Measurements from ENCODE around the gene TRAK1.

TRAK1 gene

GRCh38 chr3:42177801-42178150, 86.6 kb downstream of the TRAK1 start:
- TF ChIP-seq CTCF (conservative IDR thresholded peaks at IDR 0.05) = no peak
- H3K27ac ChIP-seq = no peak overlapping the region

- H3K27ac ChIP-seq = no peak overlapping the region
- no peak for TF ChIP-seq CTCF (conservative IDR thresholded peaks at IDR 0.05)
Measured at GRCh38 chr3:42179110-42179725, 88.1 kb downstream of the TRAK1 start.

GRCh38 chr3:42180901-42181300, 89.7 kb downstream of the TRAK1 start:
- H3K27ac ChIP-seq = no peak overlapping the region
- no peak for TF ChIP-seq CTCF (conservative IDR thresholded peaks at IDR 0.05)

GRCh38 chr3:42182555-42182954, 91.4 kb downstream of the TRAK1 start:
- TF ChIP-seq CTCF (conservative IDR thresholded peaks at IDR 0.05) = no peak

GRCh38 chr3:42183991-42184632, 93.0 kb downstream of the TRAK1 start:
- TF ChIP-seq CTCF (conservative IDR thresholded peaks at IDR 0.05) = no peak
- H3K27ac ChIP-seq = no peak overlapping the region

More at GRCh38 chr3:42182555-42182954, 91.4 kb downstream of the TRAK1 start:
- H3K27ac ChIP-seq = no peak overlapping the region

GRCh38 chr3:42184651-42185443, 93.7 kb downstream of the TRAK1 start:
- TF ChIP-seq CTCF (conservative IDR thresholded peaks at IDR 0.05) = no peak
- no peak overlapping the region for H3K27ac ChIP-seq

- H3K27ac ChIP-seq = no peak overlapping the region
- no peak for TF ChIP-seq CTCF (conservative IDR thresholded peaks at IDR 0.05)
Measured at GRCh38 chr3:42187936-42188335, 96.8 kb downstream of the TRAK1 start.

All from VCaP (cell line).